Karpas-422 (cell line): Measurements from ENCODE around the gene CLRN1. TPM values are rescaled to one million over a fixed set of nuclear protein-coding genes. Genes with fewer than 3 reads are reported as not detected.

ENCODE experiments used
- DNase-seq: peaks from one replicate; pipeline ENCODE4 v3.0.0-alpha.2; 2015
- H2AFZ ChIP-seq: fragments of 200-600 bp; sonication (generic); 2 replicates; pipeline ENCODE4 v1.6.1; 2014; ENCODE audit warnings: antibody characterized with exemption, low read length, mixed read lengths
- H3K27ac ChIP-seq: fragments of 200-600 bp; sonication (generic); 2 replicates; pipeline ENCODE4 v1.5.1; 2014; ENCODE audit warnings: mild to moderate bottlenecking, low read length, moderate library complexity
- H3K27me3 ChIP-seq: fragments of 200-600 bp; sonication (generic); 2 replicates; pipeline ENCODE4 v1.6.1; 2014; ENCODE audit warnings: low read length, mixed read lengths
- H3K36me3 ChIP-seq: fragments of 200-600 bp; sonication (generic); 2 replicates; pipeline ENCODE4 v1.6.1; 2014; ENCODE audit warnings: low read length, mixed read lengths; ENCODE audit not compliant: insufficient read depth
- H3K4me1 ChIP-seq: fragments of 200-600 bp; sonication (generic); 2 replicates; pipeline ENCODE4 v1.6.1; 2014; ENCODE audit warnings: mild to moderate bottlenecking, low read length, mixed read lengths
- H3K4me2 ChIP-seq: fragments of 200-600 bp; sonication (generic); 2 replicates; pipeline ENCODE4 v1.6.1; 2014; ENCODE audit warnings: low read length, low read depth, mild to moderate bottlenecking; ENCODE audit not compliant: poor library complexity, severe bottlenecking
- H3K4me3 ChIP-seq: fragments of 200-600 bp; sonication (generic); 2 replicates; pipeline ENCODE4 v1.5.1; 2014; ENCODE audit warnings: mild to moderate bottlenecking, antibody characterized with exemption, low read length, mixed read lengths
- H3K79me2 ChIP-seq: fragments of 200-600 bp; sonication (generic); 2 replicates; pipeline ENCODE4 v1.6.1; 2014; ENCODE audit warnings: mild to moderate bottlenecking, low read length, mixed read lengths
- H3K9ac ChIP-seq: fragments of 200-600 bp; sonication (generic); 2 replicates; pipeline ENCODE4 v1.6.0; 2014; ENCODE audit warnings: low read length
- H3K9me2 ChIP-seq: fragments of 200-600 bp; sonication (generic), shearing (Covaris generic); replicated peaks from 2 replicates; pipeline ENCODE4 v1.6.0; 2014; ENCODE audit warnings: mild to moderate bottlenecking, low read length, moderate library complexity; ENCODE audit not compliant: insufficient read depth
- H3K9me3 ChIP-seq: fragments of 300-700, 200-600 bp; sonication (generic); 2 replicates; pipeline ENCODE4 v1.6.1; 2014; ENCODE audit warnings: low read length, mixed read lengths
- H4K20me1 ChIP-seq: fragments of 200-600 bp; sonication (generic); 2 replicates; pipeline ENCODE4 v1.6.1; 2014; ENCODE audit warnings: mild to moderate bottlenecking, antibody characterized with exemption, low read length, low read depth; ENCODE audit not compliant: insufficient read depth
- total RNA-seq: library from RNA; depleted of rRNA; stranded (reverse); fragments of >200 nt; shearing (Covaris generic); gene quantifications from 2 replicates; pipeline ENCODE4 v1.2.3, GENCODE V29; 2014; ENCODE audit warnings: low replicate concordance

Gene CLRN1
- total RNA-seq, 1 experiment from 2014 or later = not detected

- no peaks in the 10 kb centered on the region for H3K9me3 ChIP-seq
- H3K4me3 ChIP-seq = no peak overlapping the region
- H3K4me1 ChIP-seq = peaks cover 9% of the 10 kb centered on the region
- no peaks in the 10 kb centered on the region for H3K36me3 ChIP-seq
- H3K9me2 ChIP-seq = no peaks in the 10 kb centered on the region
- no peaks in the 10 kb centered on the region for H4K20me1 ChIP-seq
- H2AFZ ChIP-seq = no peak overlapping the region
- DNase-seq = no peak
- no peak overlapping the region for H3K4me2 ChIP-seq
- no peaks in the 10 kb centered on the region for H3K79me2 ChIP-seq
- no peaks in the 10 kb centered on the region; the same call in 1 of the 2 replicates for H3K27me3 ChIP-seq
- no peak overlapping the region for H3K27ac ChIP-seq
- H3K9ac ChIP-seq = no peak overlapping the region
These were observed 51.3 kb downstream of the CLRN1 start for GRCh38 chr3:150921209-150921608.

DNA sequence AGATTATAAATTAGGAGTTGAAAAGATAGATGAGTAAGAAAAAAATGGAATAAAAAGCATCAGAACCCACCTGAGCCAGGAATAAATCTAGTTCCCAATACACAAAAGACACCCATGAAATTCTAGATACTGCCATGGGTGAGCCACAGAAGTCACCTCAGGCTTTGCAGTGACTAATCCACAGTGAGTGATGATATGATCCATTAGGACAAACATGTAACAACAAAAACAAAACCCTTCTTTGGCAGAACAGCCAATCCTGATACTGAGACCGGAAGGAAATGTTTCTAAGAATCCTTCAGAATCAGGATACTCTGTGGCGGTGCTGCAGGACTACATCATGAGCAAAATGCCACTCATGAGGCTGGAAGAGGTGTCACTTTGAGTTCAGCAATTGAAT, 52.3 kb downstream of the CLRN1 start:
- no peak overlapping the region for H2AFZ ChIP-seq
- H3K9me2 ChIP-seq = no peaks in the 10 kb centered on the region
- H3K9ac ChIP-seq = no peak overlapping the region

DNA sequence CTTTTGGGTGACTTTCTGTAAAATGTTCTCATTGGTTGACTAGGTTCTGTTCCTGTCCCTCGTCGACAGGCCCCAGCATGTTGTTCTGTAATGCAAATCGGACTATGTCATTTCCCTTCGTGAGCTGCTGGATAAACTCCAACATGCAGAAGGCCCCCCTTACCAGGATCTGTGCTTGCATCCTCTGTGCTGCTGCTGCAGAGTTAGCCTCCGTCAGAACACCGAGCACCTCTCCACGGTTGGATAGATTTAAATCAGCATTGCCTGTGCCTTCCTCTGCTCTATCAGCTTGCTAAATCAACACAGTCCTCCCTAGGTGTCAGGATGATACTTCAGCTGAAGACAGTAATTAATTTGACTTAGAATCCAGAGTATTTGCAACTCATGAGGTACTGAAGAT, 54.6 kb downstream of the CLRN1 start:
- Histone ChIP-seq H3K9me3 (no peaks in the 10 kb centered on the region), H3K4me1 (peaks cover 9% of the 10 kb centered on the region), H3K4me3 (no peak overlapping the region), H2AFZ (no peak overlapping the region), H3K36me3 (no peaks in the 10 kb centered on the region), H3K79me2 (no peaks in the 10 kb centered on the region), H3K27ac (no peak overlapping the region), H3K27me3 (no peaks in the 10 kb centered on the region; the same call in 1 of the 2 replicates), H3K9ac (no peak overlapping the region; the same call in 1 of the 2 replicates), H3K9me2 (no peaks in the 10 kb centered on the region), H3K4me2 (peak overlapping the region; percentile 33), H4K20me1 (no peaks in the 10 kb centered on the region)
- DNase-seq = no peak

More for the DNA sequence above, 52.3 kb downstream of the CLRN1 start:
- H3K4me1 ChIP-seq = peaks cover 9% of the 10 kb centered on the region
- no peaks in the 10 kb centered on the region for H3K36me3 ChIP-seq
- no peaks in the 10 kb centered on the region; the same call in 1 of the 2 replicates for H3K27me3 ChIP-seq
- H3K4me2 ChIP-seq = no peak overlapping the region
- DNase-seq = no peak
- no peak overlapping the region for H3K4me3 ChIP-seq
- no peaks in the 10 kb centered on the region for H3K9me3 ChIP-seq
- H3K27ac ChIP-seq = no peak overlapping the region
- no peaks in the 10 kb centered on the region for H3K79me2 ChIP-seq
- no peaks in the 10 kb centered on the region for H4K20me1 ChIP-seq

DNA sequence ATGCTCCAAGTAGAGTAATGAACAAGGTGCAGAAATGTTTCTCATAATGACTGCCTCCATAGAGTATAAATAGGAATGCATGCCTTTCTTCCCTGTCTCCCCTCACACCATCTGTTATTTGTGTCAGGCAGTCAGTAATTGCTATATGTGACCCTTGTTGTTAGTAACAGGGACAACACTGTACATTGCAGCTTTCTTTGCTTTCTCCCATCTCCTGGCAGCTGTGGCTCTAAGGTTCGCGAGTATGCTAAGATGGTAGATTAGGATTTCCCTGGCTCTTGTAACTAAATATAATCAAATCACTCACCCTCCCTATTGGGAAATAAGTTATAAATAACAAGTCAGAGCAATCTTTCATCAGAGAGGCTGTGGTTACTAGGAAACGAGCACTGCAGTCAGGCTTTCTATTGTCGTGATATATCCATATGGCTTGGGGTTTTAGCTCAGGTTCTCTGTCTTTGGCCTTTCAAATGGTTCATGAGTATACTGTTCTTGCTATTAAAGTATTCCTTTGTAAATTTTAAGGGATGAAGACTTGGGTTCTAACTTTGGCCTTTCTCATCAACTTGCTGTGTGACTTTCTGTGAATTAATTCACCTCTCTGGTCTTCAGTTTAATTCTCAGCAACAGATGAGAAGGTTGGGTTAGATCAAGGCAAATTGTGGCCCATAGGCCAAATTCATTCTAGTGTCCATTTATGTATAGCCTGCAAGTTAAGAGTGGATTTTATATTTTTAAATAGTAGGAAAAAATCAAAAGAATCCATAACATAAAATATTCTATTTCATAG, 59.2 kb downstream of the CLRN1 start:
- no peak overlapping the region for H3K4me2 ChIP-seq
- H3K79me2 ChIP-seq = no peaks in the 10 kb centered on the region
- H3K9ac ChIP-seq = no peak overlapping the region
- no peak overlapping the region for H2AFZ ChIP-seq
- no peak for DNase-seq
- H3K27ac ChIP-seq = no peak overlapping the region
- no peaks in the 10 kb centered on the region for H3K9me2 ChIP-seq
- H3K27me3 ChIP-seq = no peaks in the 10 kb centered on the region
- peaks cover 9% of the 10 kb centered on the region for H3K4me1 ChIP-seq
- no peaks in the 10 kb centered on the region for H3K9me3 ChIP-seq
- no peaks in the 10 kb centered on the region for H3K36me3 ChIP-seq
- H3K4me3 ChIP-seq = no peak overlapping the region
- no peaks in the 10 kb centered on the region for H4K20me1 ChIP-seq

DNA sequence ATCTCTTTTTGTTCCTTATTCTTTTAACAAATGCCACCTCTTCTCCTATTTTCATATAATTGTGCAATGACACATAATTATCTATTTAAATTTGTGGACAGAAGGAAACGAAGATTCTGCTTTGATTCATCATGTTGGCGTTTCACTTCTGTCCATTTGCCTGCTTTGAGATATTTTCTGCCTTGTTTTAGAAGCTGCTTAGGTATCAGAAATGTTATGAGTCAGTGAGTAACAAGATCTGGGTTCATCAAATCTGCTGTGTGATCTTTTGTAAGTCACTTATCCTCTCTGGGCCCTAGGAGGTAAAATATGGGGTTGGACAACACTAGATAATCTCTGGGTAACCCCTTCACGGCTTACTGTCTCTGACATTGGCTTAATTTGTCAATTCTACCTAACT, 60.0 kb downstream of the CLRN1 start:
- Histone ChIP-seq H3K4me1 (peaks cover under 1% of the 10 kb centered on the region; the same call in 1 of the 2 replicates), H3K79me2 (no peaks in the 10 kb centered on the region)

DNA sequence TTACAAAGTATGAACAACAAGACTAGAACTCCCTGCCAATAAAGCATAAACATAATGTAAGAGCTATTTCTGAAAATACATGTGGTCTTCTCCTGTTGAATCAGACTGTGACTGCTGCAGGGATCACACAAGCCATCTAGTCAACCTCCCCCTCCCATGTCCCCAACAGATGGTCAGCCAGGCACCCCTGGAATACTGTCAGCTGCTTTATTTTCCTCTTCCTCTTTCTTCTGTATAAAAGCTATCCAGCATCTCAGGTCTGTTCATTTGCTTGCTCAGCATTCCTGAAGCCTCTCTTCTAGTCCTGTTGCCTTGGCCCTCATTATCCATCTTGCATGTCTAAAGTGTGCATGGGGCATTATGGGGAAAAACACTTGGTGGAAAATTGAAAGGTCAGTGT, 60.8 kb downstream of the CLRN1 start:
- Histone ChIP-seq H2AFZ (no peak overlapping the region), H3K9me2 (no peaks in the 10 kb centered on the region), H3K9me3 (no peaks in the 10 kb centered on the region), H3K79me2 (no peaks in the 10 kb centered on the region), H3K9ac (no peak overlapping the region), H4K20me1 (no peaks in the 10 kb centered on the region), H3K4me1 (no peaks in the 10 kb centered on the region), H3K27me3 (no peaks in the 10 kb centered on the region), H3K4me3 (no peak overlapping the region), H3K27ac (no peak overlapping the region), H3K4me2 (no peak overlapping the region), H3K36me3 (no peaks in the 10 kb centered on the region)
- DNase-seq = no peak

More for the DNA sequence above, 60.0 kb downstream of the CLRN1 start:
- no peak overlapping the region for H3K27ac ChIP-seq
- no peaks in the 10 kb centered on the region for H3K9me3 ChIP-seq
- no peak for DNase-seq
- no peaks in the 10 kb centered on the region for H3K36me3 ChIP-seq
- H4K20me1 ChIP-seq = no peaks in the 10 kb centered on the region
- no peak overlapping the region for H3K4me3 ChIP-seq
- no peaks in the 10 kb centered on the region for H3K9me2 ChIP-seq
- no peaks in the 10 kb centered on the region for H3K27me3 ChIP-seq
- no peak overlapping the region for H2AFZ ChIP-seq
- no peak overlapping the region for H3K9ac ChIP-seq
- H3K4me2 ChIP-seq = no peak overlapping the region

GRCh38 chr3:150906461-150906860, 66.1 kb downstream of the CLRN1 start:
- Histone ChIP-seq H3K27ac (no peak overlapping the region), H3K4me3 (no peak overlapping the region), H3K4me2 (no peak overlapping the region), H3K9ac (no peak overlapping the region), H2AFZ (no peak overlapping the region), H4K20me1 (no peaks in the 10 kb centered on the region), H3K36me3 (no peaks in the 10 kb centered on the region), H3K27me3 (no peaks in the 10 kb centered on the region), H3K9me2 (no peaks in the 10 kb centered on the region), H3K4me1 (peaks cover 5% of the 10 kb centered on the region; the same call in 1 of the 2 replicates), H3K9me3 (no peaks in the 10 kb centered on the region), H3K79me2 (no peaks in the 10 kb centered on the region)
- no peak for DNase-seq

DNA sequence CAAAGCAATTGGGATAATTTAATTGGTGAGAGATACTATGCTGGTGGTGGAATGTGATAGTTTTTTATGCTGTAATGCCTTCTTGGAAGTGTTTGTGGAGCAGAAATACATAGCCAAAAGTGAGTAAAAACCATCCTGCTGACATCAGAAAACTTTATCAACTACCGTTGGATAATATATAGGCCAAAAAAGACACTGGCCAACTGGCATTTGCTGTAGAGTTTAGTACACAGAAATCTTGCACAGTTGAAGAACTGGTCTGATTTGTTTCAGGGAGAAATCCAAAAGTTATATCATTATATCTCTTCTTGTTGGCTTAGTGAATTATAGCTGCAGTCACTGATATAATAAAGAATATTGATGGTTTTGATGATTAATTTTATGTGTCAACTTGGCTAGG, 66.8 kb downstream of the CLRN1 start:
- H4K20me1 ChIP-seq = no peaks in the 10 kb centered on the region
- peaks cover 5% of the 10 kb centered on the region; the same call in 1 of the 2 replicates for H3K4me1 ChIP-seq
- no peaks in the 10 kb centered on the region for H3K27me3 ChIP-seq
- no peaks in the 10 kb centered on the region for H3K9me2 ChIP-seq
- H3K27ac ChIP-seq = no peak overlapping the region
- no peak overlapping the region for H3K4me3 ChIP-seq
- H3K79me2 ChIP-seq = no peaks in the 10 kb centered on the region
- no peaks in the 10 kb centered on the region for H3K36me3 ChIP-seq
- no peak overlapping the region for H3K4me2 ChIP-seq
- no peak overlapping the region for H3K9ac ChIP-seq
- H2AFZ ChIP-seq = no peak overlapping the region
- H3K9me3 ChIP-seq = no peaks in the 10 kb centered on the region
- DNase-seq = no peak
